ENCODE measurements around the gene TNS3. TPM values are rescaled to one million over a fixed set of nuclear protein-coding genes. Genes with fewer than 3 reads are reported as not detected.
A peak's percentile ranks its signal among the peaks of the same experiment; 100 is the strongest.

Gene TNS3
- total and polyA plus RNA-seq, 10 donors: 17.7 to 247 (median 147) TPM

- intact Hi-C loops (cut with DNase I; ENCODE audit: low total_unique reads): no loop called here
Observed at GRCh38 chr7:47505312-47506007, 76.5 kb downstream of the TNS3 start.

GRCh38 chr7:47504551-47505311 is 77.2 kb downstream of the TNS3 start:
- intact Hi-C loops (cut with DNase I; ENCODE audit: low total_unique reads): no loop called here
- Histone ChIP-seq H3K27me3 (replicated peaks in 1 of 7) (no peaks in the 10 kb centered on the region), H3K4me1 (peaks cover 6 to 86% (median 44%) of the 10 kb centered on the region in 6 donors), H3K4me3 (no peak overlapping the region), H3K9me3 (no peaks in the 10 kb centered on the region), H3K27ac (peak overlapping the region in 5 of 8 donors; percentile 32 to 77 (median 36)), H3K36me3 (peaks cover 0 to 59% (median 1%) of the 10 kb centered on the region in 6 donors)
- DNase-seq: no peak
- 84 to 89% (median 88%) methylated on average over 12 to 14 of the region's 14 CpGs for WGBS, 5 donors
- TF ChIP-seq POLR2AphosphoS5 (IDR thresholded peaks at IDR 0.05): no peak

More at GRCh38 chr7:47505312-47506007, 76.5 kb downstream of the TNS3 start:
- Histone ChIP-seq H3K9me3 (no peaks in the 10 kb centered on the region), H3K4me3 (no peak overlapping the region), H3K27me3 (replicated peaks in 1 of 7) (no peaks in the 10 kb centered on the region), H3K4me1 (peaks cover 6 to 78% (median 38%) of the 10 kb centered on the region in 6 donors), H3K27ac (peak overlapping the region in 3 of 8 donors; percentile 11 to 77 (median 47)), H3K36me3 (peaks cover 0 to 60% (median 1%) of the 10 kb centered on the region in 6 donors)
- no peak for DNase-seq
- 71 to 80% (median 74%) methylated on average over 12 of the region's 12 CpGs for WGBS, 5 donors
- no peak for TF ChIP-seq POLR2AphosphoS5 (IDR thresholded peaks at IDR 0.05)
- TF ChIP-seq, protein P1, sequence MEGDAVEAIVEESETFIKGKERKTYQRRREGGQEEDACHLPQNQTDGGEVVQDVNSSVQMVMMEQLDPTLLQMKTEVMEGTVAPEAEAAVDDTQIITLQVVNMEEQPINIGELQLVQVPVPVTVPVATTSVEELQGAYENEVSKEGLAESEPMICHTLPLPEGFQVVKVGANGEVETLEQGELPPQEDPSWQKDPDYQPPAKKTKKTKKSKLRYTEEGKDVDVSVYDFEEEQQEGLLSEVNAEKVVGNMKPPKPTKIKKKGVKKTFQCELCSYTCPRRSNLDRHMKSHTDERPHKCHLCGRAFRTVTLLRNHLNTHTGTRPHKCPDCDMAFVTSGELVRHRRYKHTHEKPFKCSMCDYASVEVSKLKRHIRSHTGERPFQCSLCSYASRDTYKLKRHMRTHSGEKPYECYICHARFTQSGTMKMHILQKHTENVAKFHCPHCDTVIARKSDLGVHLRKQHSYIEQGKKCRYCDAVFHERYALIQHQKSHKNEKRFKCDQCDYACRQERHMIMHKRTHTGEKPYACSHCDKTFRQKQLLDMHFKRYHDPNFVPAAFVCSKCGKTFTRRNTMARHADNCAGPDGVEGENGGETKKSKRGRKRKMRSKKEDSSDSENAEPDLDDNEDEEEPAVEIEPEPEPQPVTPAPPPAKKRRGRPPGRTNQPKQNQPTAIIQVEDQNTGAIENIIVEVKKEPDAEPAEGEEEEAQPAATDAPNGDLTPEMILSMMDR (IDR thresholded peaks at IDR 0.05 in 8 of 11, conservative IDR thresholded peaks at IDR 0.05 in 3 of 11): no peak
- no peak for TF ChIP-seq POLR2A (IDR thresholded peaks at IDR 0.05)

DNA sequence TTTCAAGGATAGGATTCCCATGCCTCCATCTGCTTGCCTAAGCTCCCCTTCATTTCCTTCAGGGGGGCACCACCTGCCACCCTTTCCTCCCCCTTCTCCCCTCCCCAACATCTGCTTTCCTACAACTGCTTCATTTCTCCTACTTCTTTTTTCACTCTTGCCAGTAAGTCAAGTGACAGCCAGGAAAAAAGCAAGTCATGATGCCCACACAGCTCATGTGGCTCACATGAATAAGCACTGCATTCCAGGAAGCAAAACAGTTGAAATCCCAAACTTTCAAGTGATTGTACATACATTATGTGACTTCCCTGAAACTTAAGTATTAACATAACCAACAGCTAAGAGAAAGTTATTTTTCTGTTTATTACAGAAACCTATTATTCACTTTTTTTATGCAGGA is 78.6 kb downstream of the TNS3 start:
- TF ChIP-seq POLR2AphosphoS5 (IDR thresholded peaks at IDR 0.05): no peak
- no peak for TF ChIP-seq POLR2A (IDR thresholded peaks at IDR 0.05)
- TF ChIP-seq, protein P1 (IDR thresholded peaks at IDR 0.05 in 8 of 11, conservative IDR thresholded peaks at IDR 0.05 in 3 of 11): no peak
- Histone ChIP-seq H3K4me3 (no peak overlapping the region), H3K27me3 (replicated peaks in 1 of 7) (no peaks in the 10 kb centered on the region), H3K4me1 (peaks cover 15 to 100% (median 57%) of the 10 kb centered on the region in 6 donors), H3K36me3 (peaks cover 0 to 44% (median 1%) of the 10 kb centered on the region in 6 donors), H3K9me3 (no peaks in the 10 kb centered on the region), H3K27ac (peak overlapping the region in 5 of 8 donors; percentile 29 to 77 (median 36))
- no peak for DNase-seq
- intact Hi-C loops (cut with DNase I; ENCODE audit: low total_unique reads): no loop called here

GRCh38 chr7:47502240-47502877 is 79.6 kb downstream of the TNS3 start:
- WGBS, 5 donors: 63 to 84% (median 81%) methylated on average over 12 of the region's 12 CpGs
- H3K27ac ChIP-seq: peak overlapping the region in 7 of 8 donors; percentile 3 to 77 (median 36)
- DNase-seq: peak; percentile 59
- H3K4me3 ChIP-seq: no peak overlapping the region
- H3K36me3 ChIP-seq: peaks cover 0 to 44% (median 1%) of the 10 kb centered on the region in 6 donors
- intact Hi-C loops (cut with DNase I; ENCODE audit: low total_unique reads): no loop called here
- H3K27me3 ChIP-seq (replicated peaks in 1 of 7): no peaks in the 10 kb centered on the region
- H3K4me1 ChIP-seq: peaks cover 17 to 100% (median 61%) of the 10 kb centered on the region in 6 donors
- H3K9me3 ChIP-seq: no peaks in the 10 kb centered on the region
- TF ChIP-seq, protein P1 (IDR thresholded peaks at IDR 0.05 in 8 of 11, conservative IDR thresholded peaks at IDR 0.05 in 3 of 11): no peak
- TF ChIP-seq POLR2A (IDR thresholded peaks at IDR 0.05) (no peak), POLR2AphosphoS5 (IDR thresholded peaks at IDR 0.05) (no peak)

Measured in spleen (tissue), 11 donors.